Choroid plexus epithelial cell (primary cell): ENCODE data around the gene FRMPD3.

Experiments
- DNase-seq: peaks from one replicate; pipeline ENCODE4 v3.0.0-alpha.2; 2010; ENCODE audit warnings: low read depth
- H3K4me3 ChIP-seq: 2 replicates; pipeline ENCODE4 v1.5.1; 2011; ENCODE audit warnings: low read depth, mild to moderate bottlenecking, control low read depth, low read length, moderate library complexity
- TF ChIP-seq, protein P1 (sequence below): conservative IDR thresholded peaks from 2 replicates; pipeline ENCODE4 v1.5.1; 2011; ENCODE audit warnings: low read depth, mild to moderate bottlenecking, control low read depth, inconsistent platforms, low read length, moderate library complexity

Gene FRMPD3

GRCh38 chrX:107448998-107449835, at the start of gene FRMPD3:
Gene FRMPD3, plus strand, starts transcription at chrX:107449652. Its CDS starts 76,937 bp downstream, at chrX:107526589.
- H3K4me3 ChIP-seq: peak within 1 kb of the TSS; percentile 22
- TF ChIP-seq, protein P1, sequence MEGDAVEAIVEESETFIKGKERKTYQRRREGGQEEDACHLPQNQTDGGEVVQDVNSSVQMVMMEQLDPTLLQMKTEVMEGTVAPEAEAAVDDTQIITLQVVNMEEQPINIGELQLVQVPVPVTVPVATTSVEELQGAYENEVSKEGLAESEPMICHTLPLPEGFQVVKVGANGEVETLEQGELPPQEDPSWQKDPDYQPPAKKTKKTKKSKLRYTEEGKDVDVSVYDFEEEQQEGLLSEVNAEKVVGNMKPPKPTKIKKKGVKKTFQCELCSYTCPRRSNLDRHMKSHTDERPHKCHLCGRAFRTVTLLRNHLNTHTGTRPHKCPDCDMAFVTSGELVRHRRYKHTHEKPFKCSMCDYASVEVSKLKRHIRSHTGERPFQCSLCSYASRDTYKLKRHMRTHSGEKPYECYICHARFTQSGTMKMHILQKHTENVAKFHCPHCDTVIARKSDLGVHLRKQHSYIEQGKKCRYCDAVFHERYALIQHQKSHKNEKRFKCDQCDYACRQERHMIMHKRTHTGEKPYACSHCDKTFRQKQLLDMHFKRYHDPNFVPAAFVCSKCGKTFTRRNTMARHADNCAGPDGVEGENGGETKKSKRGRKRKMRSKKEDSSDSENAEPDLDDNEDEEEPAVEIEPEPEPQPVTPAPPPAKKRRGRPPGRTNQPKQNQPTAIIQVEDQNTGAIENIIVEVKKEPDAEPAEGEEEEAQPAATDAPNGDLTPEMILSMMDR: peak; percentile 8

DNA sequence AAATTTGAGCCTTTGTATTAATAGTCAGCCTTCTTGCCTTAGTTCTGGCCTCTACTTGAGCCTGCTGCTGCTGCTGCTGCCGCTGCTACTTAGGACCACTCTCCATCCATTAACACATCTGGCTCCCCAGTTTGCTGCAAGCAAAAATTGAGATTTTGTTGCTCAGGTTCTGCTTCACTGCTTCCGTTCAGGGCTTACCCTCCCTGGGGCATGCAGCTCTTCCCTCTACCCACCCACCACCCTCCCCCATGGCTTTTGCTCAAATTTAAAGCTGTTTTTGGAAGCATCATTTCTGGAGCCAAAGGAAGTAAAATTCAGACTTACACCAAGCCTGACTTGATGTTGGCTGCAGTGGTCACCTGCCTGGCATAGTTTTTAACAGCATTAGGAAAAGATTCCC, 28.9 kb upstream of the FRMPD3 start:
- TF ChIP-seq, protein P1: no peak
- H3K4me3 ChIP-seq: no peak overlapping the region

More at GRCh38 chrX:107448998-107449835, at the start of gene FRMPD3:
- no peak for DNase-seq

GRCh38 chrX:107421337-107421861, 28.1 kb upstream of the FRMPD3 start:
- no peak overlapping the region for H3K4me3 ChIP-seq
- TF ChIP-seq, protein P1: no peak
- DNase-seq: no peak

More for the DNA sequence above, 28.9 kb upstream of the FRMPD3 start:
- no peak for DNase-seq

GRCh38 chrX:107429090-107429489, 20.4 kb upstream of the FRMPD3 start:
- DNase-seq: peak; percentile 38
- TF ChIP-seq, protein P1: peak; percentile 48
- H3K4me3 ChIP-seq: no peak overlapping the region

GRCh38 chrX:107440187-107440586, 9.3 kb upstream of the FRMPD3 start:
- DNase-seq: no peak
- no peak overlapping the region for H3K4me3 ChIP-seq
- TF ChIP-seq, protein P1: no peak

DNA sequence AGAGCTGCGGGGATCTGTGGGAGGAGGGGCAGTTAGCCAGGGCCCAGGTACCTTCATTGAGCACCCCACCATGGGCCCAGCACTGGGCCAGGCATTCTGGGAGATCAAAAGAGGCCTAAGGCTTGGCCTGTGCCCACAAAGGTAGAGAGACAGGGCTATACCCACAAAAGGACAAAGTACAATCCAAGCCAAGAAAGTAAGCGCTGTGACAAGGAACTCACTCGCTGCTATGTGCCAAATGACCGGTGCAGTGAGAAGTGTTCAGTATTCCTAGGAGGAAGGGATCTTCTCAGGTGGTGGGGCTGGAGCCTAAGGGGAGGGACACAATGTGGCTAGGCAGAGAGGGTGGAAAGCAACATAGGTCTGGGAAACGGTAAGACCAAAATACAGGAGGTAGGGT, 8.8 kb upstream of the FRMPD3 start:
- no peak for DNase-seq
- no peak overlapping the region for H3K4me3 ChIP-seq
- TF ChIP-seq, protein P1: no peak
